ENCODE data around the gene MLLT6. TPM values are rescaled to one million over a fixed set of nuclear protein-coding genes. Genes with fewer than 3 reads are reported as not detected.

Gene MLLT6
- total and polyA plus RNA-seq, 2 of the 13 experiments (the other 11 are each of a cell fraction or from before 2014, with no cell fraction given) = 50.7 to 69.5 TPM

DNA sequence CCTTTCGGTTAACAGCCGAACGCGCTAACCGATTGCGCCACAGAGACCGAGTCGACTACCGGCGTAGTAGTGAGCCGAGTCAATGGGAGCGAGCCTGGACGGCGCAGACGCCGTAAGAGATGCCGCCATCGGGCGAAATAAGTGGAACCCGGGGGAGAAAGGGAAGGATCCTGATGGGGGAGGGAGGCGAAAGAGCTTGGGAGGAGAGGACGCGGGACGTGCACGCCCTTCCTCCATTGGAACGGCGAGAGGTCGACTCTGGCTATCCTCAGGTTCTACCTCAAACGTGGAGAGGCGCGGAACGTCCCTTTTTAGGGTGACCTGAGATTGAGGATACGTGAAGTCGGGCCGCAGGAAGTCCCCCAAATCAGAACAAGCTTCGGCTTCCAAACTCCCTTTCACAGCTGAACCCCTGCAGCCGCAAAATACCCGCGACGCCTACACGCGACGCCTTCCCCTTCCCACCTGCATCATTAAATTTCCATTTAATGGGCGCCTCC is 46.8 kb downstream of the MLLT6 start (continued):
- TF ChIP-seq, protein P1, sequence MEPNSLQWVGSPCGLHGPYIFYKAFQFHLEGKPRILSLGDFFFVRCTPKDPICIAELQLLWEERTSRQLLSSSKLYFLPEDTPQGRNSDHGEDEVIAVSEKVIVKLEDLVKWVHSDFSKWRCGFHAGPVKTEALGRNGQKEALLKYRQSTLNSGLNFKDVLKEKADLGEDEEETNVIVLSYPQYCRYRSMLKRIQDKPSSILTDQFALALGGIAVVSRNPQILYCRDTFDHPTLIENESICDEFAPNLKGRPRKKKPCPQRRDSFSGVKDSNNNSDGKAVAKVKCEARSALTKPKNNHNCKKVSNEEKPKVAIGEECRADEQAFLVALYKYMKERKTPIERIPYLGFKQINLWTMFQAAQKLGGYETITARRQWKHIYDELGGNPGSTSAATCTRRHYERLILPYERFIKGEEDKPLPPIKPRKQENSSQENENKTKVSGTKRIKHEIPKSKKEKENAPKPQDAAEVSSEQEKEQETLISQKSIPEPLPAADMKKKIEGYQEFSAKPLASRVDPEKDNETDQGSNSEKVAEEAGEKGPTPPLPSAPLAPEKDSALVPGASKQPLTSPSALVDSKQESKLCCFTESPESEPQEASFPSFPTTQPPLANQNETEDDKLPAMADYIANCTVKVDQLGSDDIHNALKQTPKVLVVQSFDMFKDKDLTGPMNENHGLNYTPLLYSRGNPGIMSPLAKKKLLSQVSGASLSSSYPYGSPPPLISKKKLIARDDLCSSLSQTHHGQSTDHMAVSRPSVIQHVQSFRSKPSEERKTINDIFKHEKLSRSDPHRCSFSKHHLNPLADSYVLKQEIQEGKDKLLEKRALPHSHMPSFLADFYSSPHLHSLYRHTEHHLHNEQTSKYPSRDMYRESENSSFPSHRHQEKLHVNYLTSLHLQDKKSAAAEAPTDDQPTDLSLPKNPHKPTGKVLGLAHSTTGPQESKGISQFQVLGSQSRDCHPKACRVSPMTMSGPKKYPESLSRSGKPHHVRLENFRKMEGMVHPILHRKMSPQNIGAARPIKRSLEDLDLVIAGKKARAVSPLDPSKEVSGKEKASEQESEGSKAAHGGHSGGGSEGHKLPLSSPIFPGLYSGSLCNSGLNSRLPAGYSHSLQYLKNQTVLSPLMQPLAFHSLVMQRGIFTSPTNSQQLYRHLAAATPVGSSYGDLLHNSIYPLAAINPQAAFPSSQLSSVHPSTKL (CRISPR knock-in tag; IDR thresholded peaks at IDR 0.05) = no peak; the same call in 1 of the 2 replicates
- TF ChIP-seq, protein P2, sequence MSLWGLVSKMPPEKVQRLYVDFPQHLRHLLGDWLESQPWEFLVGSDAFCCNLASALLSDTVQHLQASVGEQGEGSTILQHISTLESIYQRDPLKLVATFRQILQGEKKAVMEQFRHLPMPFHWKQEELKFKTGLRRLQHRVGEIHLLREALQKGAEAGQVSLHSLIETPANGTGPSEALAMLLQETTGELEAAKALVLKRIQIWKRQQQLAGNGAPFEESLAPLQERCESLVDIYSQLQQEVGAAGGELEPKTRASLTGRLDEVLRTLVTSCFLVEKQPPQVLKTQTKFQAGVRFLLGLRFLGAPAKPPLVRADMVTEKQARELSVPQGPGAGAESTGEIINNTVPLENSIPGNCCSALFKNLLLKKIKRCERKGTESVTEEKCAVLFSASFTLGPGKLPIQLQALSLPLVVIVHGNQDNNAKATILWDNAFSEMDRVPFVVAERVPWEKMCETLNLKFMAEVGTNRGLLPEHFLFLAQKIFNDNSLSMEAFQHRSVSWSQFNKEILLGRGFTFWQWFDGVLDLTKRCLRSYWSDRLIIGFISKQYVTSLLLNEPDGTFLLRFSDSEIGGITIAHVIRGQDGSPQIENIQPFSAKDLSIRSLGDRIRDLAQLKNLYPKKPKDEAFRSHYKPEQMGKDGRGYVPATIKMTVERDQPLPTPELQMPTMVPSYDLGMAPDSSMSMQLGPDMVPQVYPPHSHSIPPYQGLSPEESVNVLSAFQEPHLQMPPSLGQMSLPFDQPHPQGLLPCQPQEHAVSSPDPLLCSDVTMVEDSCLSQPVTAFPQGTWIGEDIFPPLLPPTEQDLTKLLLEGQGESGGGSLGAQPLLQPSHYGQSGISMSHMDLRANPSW (CRISPR knock-in tag; IDR thresholded peaks at IDR 0.05; ENCODE audit: borderline replicate concordance) = peak; percentile 40; the same call in 1 of the 2 replicates
- TF ChIP-seq ZNF749 (CRISPR knock-in tag; IDR thresholded peaks at IDR 0.05; ENCODE audit: borderline replicate concordance) (0 out of 2 replicates have a peak, but pooled peaks have one; percentile 66), ZKSCAN1 (IDR thresholded peaks at IDR 0.05; ENCODE audit: low read length) (peak; percentile 71), SP1 (IDR thresholded peaks at IDR 0.05) (no peak), SP1 (CRISPR knock-in tag; IDR thresholded peaks at IDR 0.05) (no peak), ZNF598 (CRISPR knock-in tag; IDR thresholded peaks at IDR 0.05; ENCODE audit: borderline replicate concordance) (peak; percentile 63; the same call in 1 of the 2 replicates), ZNF550 (CRISPR knock-in tag; IDR thresholded peaks at IDR 0.05; ENCODE audit: borderline replicate concordance) (no peak), SAFB2 (CRISPR knock-in tag; IDR thresholded peaks at IDR 0.05; ENCODE audit: borderline replicate concordance, low read depth) (no peak), ZNF816 (CRISPR knock-in tag; IDR thresholded peaks at IDR 0.05; ENCODE audit: borderline replicate concordance) (no peak), KAT7 (CRISPR knock-in tag; IDR thresholded peaks at IDR 0.05; ENCODE audit: borderline replicate concordance) (0 out of 2 replicates have a peak, but pooled peaks have one; percentile 23), ZSCAN30 (CRISPR knock-in tag; IDR thresholded peaks at IDR 0.05) (no peak)
- TF ChIP-seq, protein P3, sequence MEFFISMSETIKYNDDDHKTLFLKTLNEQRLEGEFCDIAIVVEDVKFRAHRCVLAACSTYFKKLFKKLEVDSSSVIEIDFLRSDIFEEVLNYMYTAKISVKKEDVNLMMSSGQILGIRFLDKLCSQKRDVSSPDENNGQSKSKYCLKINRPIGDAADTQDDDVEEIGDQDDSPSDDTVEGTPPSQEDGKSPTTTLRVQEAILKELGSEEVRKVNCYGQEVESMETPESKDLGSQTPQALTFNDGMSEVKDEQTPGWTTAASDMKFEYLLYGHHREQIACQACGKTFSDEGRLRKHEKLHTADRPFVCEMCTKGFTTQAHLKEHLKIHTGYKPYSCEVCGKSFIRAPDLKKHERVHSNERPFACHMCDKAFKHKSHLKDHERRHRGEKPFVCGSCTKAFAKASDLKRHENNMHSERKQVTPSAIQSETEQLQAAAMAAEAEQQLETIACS (CRISPR knock-in tag; IDR thresholded peaks at IDR 0.05) = no peak
- TF ChIP-seq, protein P4, sequence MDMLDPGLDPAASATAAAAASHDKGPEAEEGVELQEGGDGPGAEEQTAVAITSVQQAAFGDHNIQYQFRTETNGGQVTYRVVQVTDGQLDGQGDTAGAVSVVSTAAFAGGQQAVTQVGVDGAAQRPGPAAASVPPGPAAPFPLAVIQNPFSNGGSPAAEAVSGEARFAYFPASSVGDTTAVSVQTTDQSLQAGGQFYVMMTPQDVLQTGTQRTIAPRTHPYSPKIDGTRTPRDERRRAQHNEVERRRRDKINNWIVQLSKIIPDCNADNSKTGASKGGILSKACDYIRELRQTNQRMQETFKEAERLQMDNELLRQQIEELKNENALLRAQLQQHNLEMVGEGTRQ (IDR thresholded peaks at IDR 0.05; ENCODE audit: low read depth, low read length) = no peak
- TF ChIP-seq, protein P4 (CRISPR knock-in tag; IDR thresholded peaks at IDR 0.05; ENCODE audit: borderline replicate concordance) = no peak
- TF ChIP-seq, protein P5, sequence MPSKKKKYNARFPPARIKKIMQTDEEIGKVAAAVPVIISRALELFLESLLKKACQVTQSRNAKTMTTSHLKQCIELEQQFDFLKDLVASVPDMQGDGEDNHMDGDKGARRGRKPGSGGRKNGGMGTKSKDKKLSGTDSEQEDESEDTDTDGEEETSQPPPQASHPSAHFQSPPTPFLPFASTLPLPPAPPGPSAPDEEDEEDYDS (CRISPR knock-in tag; IDR thresholded peaks at IDR 0.05) = peak; percentile 79
- TF ChIP-seq, protein P6, sequence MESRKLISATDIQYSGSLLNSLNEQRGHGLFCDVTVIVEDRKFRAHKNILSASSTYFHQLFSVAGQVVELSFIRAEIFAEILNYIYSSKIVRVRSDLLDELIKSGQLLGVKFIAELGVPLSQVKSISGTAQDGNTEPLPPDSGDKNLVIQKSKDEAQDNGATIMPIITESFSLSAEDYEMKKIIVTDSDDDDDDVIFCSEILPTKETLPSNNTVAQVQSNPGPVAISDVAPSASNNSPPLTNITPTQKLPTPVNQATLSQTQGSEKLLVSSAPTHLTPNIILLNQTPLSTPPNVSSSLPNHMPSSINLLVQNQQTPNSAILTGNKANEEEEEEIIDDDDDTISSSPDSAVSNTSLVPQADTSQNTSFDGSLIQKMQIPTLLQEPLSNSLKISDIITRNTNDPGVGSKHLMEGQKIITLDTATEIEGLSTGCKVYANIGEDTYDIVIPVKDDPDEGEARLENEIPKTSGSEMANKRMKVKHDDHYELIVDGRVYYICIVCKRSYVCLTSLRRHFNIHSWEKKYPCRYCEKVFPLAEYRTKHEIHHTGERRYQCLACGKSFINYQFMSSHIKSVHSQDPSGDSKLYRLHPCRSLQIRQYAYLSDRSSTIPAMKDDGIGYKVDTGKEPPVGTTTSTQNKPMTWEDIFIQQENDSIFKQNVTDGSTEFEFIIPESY (CRISPR knock-in tag; IDR thresholded peaks at IDR 0.05) = peak; percentile 12; the same call in 1 of the 2 replicates

Measured in HepG2 (cell line).